SW480 (cell line): ENCODE data around the gene SLC9A9.
"Not testable (repeated sequence)": the region's sequence is repeated elsewhere in the genome, so short reads cannot be mapped to it uniquely, and the experiment has no call there.

Source experiments
- DNase-seq: peaks from one replicate; pipeline ENCODE4 v3.0.0-alpha.2; 2016; ENCODE audit warnings: low spot score

Gene SLC9A9

GRCh38 chr3:143847787-143848631 is at the start of gene SLC9A9:
SLC9A9 (minus strand) TSS chr3:143848468; CDS start chr3:143848322, 146 bp downstream.
- DNase-seq, result peak; percentile 35

DNA sequence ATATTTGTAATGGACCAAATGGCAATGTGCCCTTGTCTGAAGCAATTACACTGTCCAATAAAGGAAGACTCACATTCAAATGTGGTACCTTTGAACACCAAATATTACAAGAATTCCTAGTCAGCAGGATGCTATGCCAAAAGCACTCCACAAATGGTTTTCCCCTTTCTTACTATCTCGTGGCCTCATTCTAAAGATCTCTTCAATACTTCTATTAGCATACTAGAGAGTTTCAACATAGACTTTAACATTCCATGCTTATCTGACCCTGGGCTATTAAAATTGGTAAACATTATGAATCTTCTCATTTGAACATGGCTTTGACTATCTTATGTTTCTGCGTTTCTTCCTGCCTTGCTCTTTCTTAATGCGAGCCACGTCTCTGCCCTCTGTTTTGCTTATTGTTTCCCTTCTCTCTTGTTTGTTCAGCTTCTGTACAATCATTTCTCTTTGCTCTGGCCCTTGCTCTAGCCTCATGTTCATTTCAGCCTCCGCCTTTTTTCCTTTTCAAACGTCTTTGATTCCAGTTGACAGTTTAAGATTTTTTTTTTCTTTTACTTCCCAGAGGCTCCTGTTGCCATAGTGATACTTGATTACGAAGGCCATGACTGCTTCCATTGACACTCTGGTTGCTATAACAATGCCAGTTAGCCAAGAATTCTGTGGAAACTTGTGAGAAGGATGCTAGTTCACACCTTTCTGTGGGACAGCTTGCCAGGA is 49.5 kb upstream of the SLC9A9 start:
- DNase-seq, result no peak

DNA sequence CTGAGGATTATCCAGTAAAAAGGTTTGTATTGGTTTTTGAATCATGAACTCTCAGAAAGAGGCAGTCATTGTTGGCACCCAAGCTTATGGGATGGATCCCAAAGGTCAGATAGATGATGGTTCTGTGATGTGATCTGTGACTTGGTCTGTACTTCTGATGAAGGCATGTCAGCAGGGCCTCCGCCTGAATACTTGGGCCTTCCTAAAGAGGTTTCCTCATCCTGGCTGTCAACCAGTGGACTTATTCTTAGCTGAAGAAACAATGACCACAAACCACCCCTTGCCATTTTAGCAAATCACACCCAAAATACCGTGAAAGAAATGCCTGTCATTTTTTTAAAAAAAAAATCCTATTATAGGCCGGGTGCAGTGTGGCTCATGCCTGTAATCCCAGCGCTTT is 48.2 kb upstream of the SLC9A9 start:
- DNase-seq, result no peak

DNA sequence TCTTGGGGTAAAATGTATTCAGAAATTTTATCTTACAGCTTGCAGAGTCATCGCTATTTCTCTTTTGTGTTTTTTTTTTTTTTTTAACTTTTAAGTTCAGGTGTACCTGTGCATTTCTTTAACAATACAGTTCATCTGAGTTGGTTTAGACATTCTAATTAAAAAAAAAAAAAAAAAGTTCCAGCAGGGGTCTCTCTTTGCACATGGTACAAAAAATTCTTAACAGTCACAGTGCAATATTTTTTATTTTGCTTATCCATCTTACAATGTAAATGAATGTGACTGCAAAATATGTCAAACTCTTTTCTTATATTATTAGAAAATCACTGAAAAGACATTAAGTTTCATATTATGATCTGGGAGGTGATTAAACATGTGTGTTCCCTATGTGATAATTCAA is 47.5 kb upstream of the SLC9A9 start:
- peak; percentile 17 for DNase-seq

- DNase-seq, result no peak
Observed at GRCh38 chr3:143888846-143889245, 40.6 kb upstream of the SLC9A9 start.

DNA sequence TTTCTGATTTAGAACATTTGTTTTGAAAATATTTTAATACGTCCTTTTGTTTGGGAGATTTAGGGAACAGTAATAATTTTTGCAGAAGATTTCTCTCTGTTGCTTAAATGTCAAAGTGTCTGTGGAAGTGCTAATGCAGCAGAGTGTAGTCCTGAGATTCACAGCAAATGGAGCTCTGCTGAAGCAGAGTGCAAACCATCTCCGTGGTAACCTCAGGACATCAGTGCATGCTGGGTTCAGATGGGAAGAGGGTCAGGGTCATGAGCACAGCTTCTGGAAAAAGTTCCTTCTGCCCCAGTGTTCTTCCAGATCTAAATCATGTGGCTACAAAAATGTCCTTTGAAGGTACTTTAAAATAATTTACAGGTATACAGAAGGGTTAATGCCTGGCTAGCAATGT is 39.9 kb upstream of the SLC9A9 start:
- DNase-seq, result no peak

- DNase-seq, result peak; percentile 56
Observed at GRCh38 chr3:143885780-143886427, 37.6 kb upstream of the SLC9A9 start.

DNA sequence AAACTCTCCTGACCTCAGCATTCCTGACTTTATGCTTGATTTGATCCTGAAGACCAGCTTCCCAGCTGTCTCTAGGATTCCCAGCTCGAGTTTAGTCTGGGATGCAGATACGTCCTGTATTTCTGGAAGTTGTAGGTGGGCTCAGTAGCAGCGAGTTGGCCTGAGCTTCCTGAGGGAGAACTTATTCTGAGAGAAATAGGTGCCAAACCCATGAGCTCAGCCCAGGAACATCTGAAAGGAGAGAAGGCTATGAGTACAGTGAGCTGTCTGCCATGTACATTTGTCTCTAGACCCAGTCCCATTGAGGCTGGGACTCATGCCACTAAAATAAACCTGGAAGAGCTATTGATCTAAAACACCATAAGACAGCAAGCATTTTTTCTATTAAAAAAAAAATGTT is 36.6 kb upstream of the SLC9A9 start:
- no peak for DNase-seq

GRCh38 chr3:143883151-143883550 is 34.9 kb upstream of the SLC9A9 start:
- no peak for DNase-seq

DNA sequence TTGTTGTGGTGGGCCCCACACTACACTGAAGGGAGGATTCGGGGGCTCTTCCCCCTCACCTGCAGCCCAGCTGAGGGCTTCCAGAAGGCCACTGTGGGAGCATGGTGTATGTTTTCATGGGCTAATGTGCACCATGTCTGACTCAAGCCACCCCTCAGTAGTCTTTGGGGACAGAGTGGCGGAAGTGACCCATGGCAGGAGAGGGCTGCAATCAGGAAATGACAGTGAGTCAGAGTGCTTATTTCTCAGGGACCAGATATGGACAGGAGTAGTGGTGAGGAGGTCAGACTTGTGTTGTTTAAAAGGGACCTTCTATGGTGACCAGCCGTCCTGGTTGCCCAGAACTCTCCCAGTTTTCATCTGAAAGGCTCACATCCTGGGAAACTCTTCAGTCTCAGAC is 32.8 kb upstream of the SLC9A9 start:
- no peak for DNase-seq

- no peak for DNase-seq
Observed at GRCh38 chr3:143875546-143875945, 27.3 kb upstream of the SLC9A9 start.

- DNase-seq, result not testable (repeated sequence)
Observed at GRCh38 chr3:143873553-143873952, 25.3 kb upstream of the SLC9A9 start.

DNA sequence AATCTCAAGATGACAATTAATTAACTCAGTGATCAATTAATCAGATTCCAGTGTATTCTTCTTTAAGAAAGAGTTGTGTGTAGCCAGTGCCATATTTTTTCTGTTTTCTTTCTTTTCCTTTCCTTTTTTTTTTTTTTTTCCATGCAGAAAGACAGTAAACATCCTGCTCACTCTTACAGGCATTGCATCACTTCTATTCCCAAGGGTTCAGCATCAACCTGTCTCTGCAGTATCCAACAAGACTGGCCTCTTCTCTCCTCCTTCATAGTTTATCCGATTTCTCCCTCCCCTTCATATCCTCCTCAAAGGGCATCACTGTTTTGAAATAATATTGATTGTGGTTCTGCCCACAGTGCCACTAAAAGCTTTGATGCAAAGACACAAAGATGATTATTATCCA is 17.0 kb upstream of the SLC9A9 start:
- no peak for DNase-seq

- no peak for DNase-seq
Observed at GRCh38 chr3:143859465-143860203, 11.4 kb upstream of the SLC9A9 start.

DNA sequence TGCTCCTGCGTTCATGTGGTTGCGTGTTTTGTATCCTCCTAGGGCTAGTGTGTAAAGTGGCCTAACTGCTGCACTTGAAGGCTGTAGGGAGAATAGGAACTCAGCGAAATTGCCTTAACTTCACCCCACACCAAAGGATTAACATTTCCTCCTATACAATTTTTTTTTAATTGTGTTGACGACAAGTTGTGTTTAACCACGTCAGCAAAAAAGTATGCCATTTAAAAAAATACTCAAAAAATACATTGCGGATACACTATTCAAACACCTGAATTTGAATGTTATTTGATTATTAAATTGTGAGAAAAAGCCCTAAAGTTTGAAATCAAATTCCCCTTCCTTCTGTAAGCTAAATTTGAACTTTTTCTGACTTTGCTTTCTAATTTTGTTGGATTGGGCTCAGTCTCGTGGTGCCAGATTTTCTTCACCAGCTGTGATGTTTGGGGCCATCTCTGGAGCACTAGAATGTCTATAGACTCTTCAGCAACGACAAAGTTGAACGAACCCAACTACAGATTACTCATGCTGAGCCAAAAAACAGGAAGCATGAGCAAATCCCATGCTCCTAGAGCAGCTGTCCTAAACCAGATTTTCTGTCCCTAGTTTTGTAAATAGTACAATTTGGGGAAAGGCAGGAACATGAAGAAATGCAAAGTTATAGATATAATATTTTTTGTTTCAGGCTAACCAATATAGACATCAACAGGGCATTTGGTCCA is 8.1 kb upstream of the SLC9A9 start:
- DNase-seq, result no peak

GRCh38 chr3:143855183-143855582 is 6.9 kb upstream of the SLC9A9 start:
- DNase-seq, result no peak

- DNase-seq, result no peak
Observed at GRCh38 chr3:143851331-143852017, 3.2 kb upstream of the SLC9A9 start.

- no peak for DNase-seq
Observed at GRCh38 chr3:143850877-143851276, 2.6 kb upstream of the SLC9A9 start.

DNA sequence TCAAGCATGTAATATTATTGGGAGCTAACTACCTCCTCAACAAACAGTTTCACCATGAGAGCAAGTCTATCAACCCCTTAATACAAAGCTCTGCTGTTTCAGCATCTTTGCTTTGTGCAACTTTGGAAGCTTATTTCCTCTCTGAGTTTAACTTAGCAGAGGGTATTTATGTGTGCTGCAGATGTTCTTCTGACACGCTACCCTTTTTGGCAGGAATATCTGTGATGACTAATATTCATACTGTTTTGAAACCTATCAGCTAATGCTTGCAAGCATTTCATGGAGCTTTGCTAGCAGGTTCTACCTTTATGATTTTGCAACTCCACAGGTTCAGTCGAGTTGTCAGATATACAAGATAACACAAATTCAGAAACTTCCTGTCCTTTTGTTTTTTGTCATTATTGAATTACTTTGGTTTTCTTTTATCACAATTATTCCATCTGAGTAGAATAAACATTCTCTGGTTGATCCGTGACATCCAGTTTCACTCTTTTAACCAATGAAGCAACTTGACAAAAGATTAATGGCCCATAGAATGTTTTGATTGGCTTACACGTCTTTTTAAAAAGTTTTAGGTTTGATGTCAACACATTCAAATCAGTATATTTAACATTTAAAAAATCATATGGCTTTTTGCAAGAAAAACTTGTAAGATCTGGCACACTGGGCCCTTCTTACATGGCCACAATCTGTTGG is 1.7 kb upstream of the SLC9A9 start:
- DNase-seq, result no peak

GRCh38 chr3:143848704-143849103 is 436 bp upstream of the SLC9A9 start:
- DNase-seq, result no peak
